Stimulated activated CD4-positive, alpha-beta T cell treated with anti-CD3 and anti-CD28 coated beads, Interleukin-1b, Interleukin-23, amount 100 ng/mL, for 4 hours (primary cell): ENCODE results near the gene BAIAP2L1.

ENCODE experiments used
- DNase-seq, 2 donors: peaks; one replicate each; pipeline ENCODE4 v3.0.0-alpha.2; 2020; ENCODE audit warnings: low read depth in 2 of 2

BAIAP2L1 gene

GRCh38 chr7:98278936-98279335 is 122.0 kb downstream of the BAIAP2L1 start:
- no peak for DNase-seq

- DNase-seq, result no peak
These were observed 122.5 kb downstream of the BAIAP2L1 start for GRCh38 chr7:98278408-98278807.

- no peak for DNase-seq
These were observed 124.6 kb downstream of the BAIAP2L1 start for GRCh38 chr7:98276241-98276761.

- DNase-seq, result no peak
These were observed 133.6 kb downstream of the BAIAP2L1 start for GRCh38 chr7:98267303-98267702.

GRCh38 chr7:98266840-98267239 is 134.1 kb downstream of the BAIAP2L1 start:
- DNase-seq, result no peak

- DNase-seq, result no peak
These were observed 135.0 kb downstream of the BAIAP2L1 start for GRCh38 chr7:98265841-98266271.

- DNase-seq, result no peak
These were observed 143.2 kb downstream of the BAIAP2L1 start for GRCh38 chr7:98257701-98258100.

GRCh38 chr7:98256431-98256830 is 144.5 kb downstream of the BAIAP2L1 start:
- DNase-seq, result no peak

- peak in 1 of 2 donors; percentile 12 for DNase-seq
These were observed 145.8 kb downstream of the BAIAP2L1 start for GRCh38 chr7:98254951-98255610.

GRCh38 chr7:98254516-98254915 is 146.4 kb downstream of the BAIAP2L1 start:
- DNase-seq, result no peak

GRCh38 chr7:98252425-98253054 is 148.3 kb downstream of the BAIAP2L1 start:
- DNase-seq, result no peak

GRCh38 chr7:98251601-98252424 is 149.1 kb downstream of the BAIAP2L1 start, which contains the start of gene TECPR1:
TSS of gene TECPR1 (minus strand) at chr7:98252232. CDS start at chr7:98246146, 6,086 bp downstream.
- DNase-seq, result peak; percentile 53 to 80

- DNase-seq, result peak in 1 of 2 donors; percentile 5
These were observed 149.7 kb downstream of the BAIAP2L1 start for GRCh38 chr7:98251231-98251600.

GRCh38 chr7:98250789-98251188 is 150.1 kb downstream of the BAIAP2L1 start:
- peak in 1 of 2 donors; percentile 13 for DNase-seq

- DNase-seq, result no peak
These were observed 151.8 kb downstream of the BAIAP2L1 start for GRCh38 chr7:98249106-98249505.

GRCh38 chr7:98248156-98248555 is 152.7 kb downstream of the BAIAP2L1 start:
- DNase-seq, result no peak

GRCh38 chr7:98244871-98245270 is 156.0 kb downstream of the BAIAP2L1 start:
- no peak for DNase-seq

GRCh38 chr7:98242934-98243333 is 158.0 kb downstream of the BAIAP2L1 start:
- no peak for DNase-seq

- no peak for DNase-seq
These were observed 158.5 kb downstream of the BAIAP2L1 start for GRCh38 chr7:98242342-98242741.

- DNase-seq, result no peak
These were observed 159.1 kb downstream of the BAIAP2L1 start for GRCh38 chr7:98241674-98242241.
